GM23338 (cell line): Measurements from ENCODE around the gene ZNF358. TPM values are rescaled to one million over a fixed set of nuclear protein-coding genes. Genes with fewer than 3 reads are reported as not detected.

Experiments used
- ATAC-seq: fragments of 200-7000 bp; cut with Tn5 transposase; 3 replicates; pipeline ENCODE4 v1.9.1; 2020
- DNase-seq: peaks from one replicate; pipeline ENCODE4 v3.0.0-alpha.2; 2015; ENCODE audit warnings: low spot score
- H2AFZ ChIP-seq: fragments of 200-600 bp; sonication (generic); 2 replicates; pipeline ENCODE4 v1.8.0; 2016; ENCODE audit warnings: antibody characterized with exemption, mild to moderate bottlenecking, moderate library complexity
- H3F3A ChIP-seq: fragments of 200-600 bp; sonication (generic); replicated peaks from 2 replicates; pipeline ENCODE4 v1.8.0; 2017; ENCODE audit warnings: antibody characterized with exemption, mixed run types, low read depth
- H3K27ac ChIP-seq: fragments of 200-600 bp; sonication (generic); 2 replicates; pipeline ENCODE4 v1.6.1; 2016; ENCODE audit warnings: low read depth
- H3K27me3 ChIP-seq: fragments of 200-600 bp; sonication (generic); 2 replicates; pipeline ENCODE4 v1.8.0; 2016; ENCODE audit warnings: mild to moderate bottlenecking, mixed run types, moderate library complexity; ENCODE audit not compliant: insufficient read depth
- H3K36me3 ChIP-seq: fragments of 200-600 bp; sonication (generic); 2 replicates; pipeline ENCODE4 v1.8.0; 2016; ENCODE audit warnings: mild to moderate bottlenecking; ENCODE audit not compliant: insufficient read depth
- H3K4me1 ChIP-seq: fragments of 200-600 bp; sonication (generic); 2 replicates; pipeline ENCODE4 v1.8.0; 2016; ENCODE audit warnings: mild to moderate bottlenecking, moderate library complexity; ENCODE audit not compliant: insufficient read depth
- H3K4me2 ChIP-seq: fragments of 200-600 bp; sonication (generic); 2 replicates; pipeline ENCODE4 v1.7.1; 2017; ENCODE audit warnings: mixed run types
- H3K4me3 ChIP-seq: fragments of 200-600 bp; sonication (generic); 2 replicates; pipeline ENCODE4 v1.6.1; 2016; ENCODE audit warnings: mixed run types
- H3K79me2 ChIP-seq: fragments of 200-600 bp; sonication (generic); replicated peaks from 2 replicates; pipeline ENCODE4 v1.8.0; 2017; ENCODE audit warnings: mild to moderate bottlenecking; ENCODE audit not compliant: insufficient read depth
- H3K9me2 ChIP-seq: fragments of 200-600 bp; sonication (generic); 2 replicates; pipeline ENCODE4 v1.8.0; 2017; ENCODE audit not compliant: insufficient read depth
- H4K20me1 ChIP-seq: fragments of 200-600 bp; sonication (generic); replicated peaks from 2 replicates; pipeline ENCODE4 v1.8.0; 2017; ENCODE audit warnings: mild to moderate bottlenecking; ENCODE audit not compliant: insufficient read depth
- H3K27ac Mint-ChIP-seq: 2 replicates; pipeline ENCODE4 v1.8.0; 2020; ENCODE audit warnings: inconsistent platforms, mild to moderate bottlenecking, moderate library complexity, mixed read lengths
- H3K27me3 Mint-ChIP-seq: 3 replicates; pipeline ENCODE4 v1.8.0; 2022; ENCODE audit warnings: low read depth, mild to moderate bottlenecking, moderate library complexity, mixed read lengths, inconsistent platforms; ENCODE audit not compliant: insufficient read depth, poor library complexity
- H3K36me3 Mint-ChIP-seq: 3 replicates; pipeline ENCODE4 v1.8.0; 2021; ENCODE audit warnings: low read depth, mild to moderate bottlenecking, inconsistent platforms, moderate library complexity, mixed read lengths
- H3K4me1 Mint-ChIP-seq: 3 replicates; pipeline ENCODE4 v1.8.0; 2020; ENCODE audit warnings: mild to moderate bottlenecking, inconsistent platforms, mixed read lengths
- H3K4me3 Mint-ChIP-seq: 3 replicates; pipeline ENCODE4 v1.8.0; 2021; ENCODE audit warnings: moderate library complexity, mild to moderate bottlenecking, inconsistent platforms, mixed read lengths
- H3K9me3 Mint-ChIP-seq: 3 replicates; pipeline ENCODE4 v1.8.0; 2020; ENCODE audit warnings: moderate library complexity, mild to moderate bottlenecking, inconsistent platforms, mixed read lengths
- CREB1 ChIP-seq: fragments of 250-450 bp; sonication (Bioruptor Pico); IDR thresholded peaks from 2 replicates; pipeline ENCODE4 v1.5.0; 2020; ENCODE audit warnings: low read depth, mild to moderate bottlenecking, moderate library complexity
- CTCF ChIP-seq, 2 experiments: fragments of 200-600 bp in 1 of 2; sonication (generic) in 1 of 2; conservative IDR thresholded peaks; 2 replicates each; pipeline versions ENCODE4 v1.5.1 to v1.6.1; 2016 to 2017; ENCODE audit warnings: antibody characterized with exemption in 2 of 2, low read depth in 2 of 2, mild to moderate bottlenecking in 2 of 2, moderate library complexity in 1 of 2
- ETS1 ChIP-seq: IDR thresholded peaks from 2 replicates; pipeline ENCODE4 v1.6.1; 2016; ENCODE audit warnings: antibody characterized with exemption
- EZH2 ChIP-seq: fragments of 200-600 bp; sonication (generic); IDR thresholded peaks from one replicate; pipeline ENCODE4 v1.8.0; 2017; ENCODE audit warnings: antibody characterized with exemption, mild to moderate bottlenecking, low read depth; ENCODE audit not compliant: unreplicated experiment
- EZH2phosphoT487 ChIP-seq: fragments of 200-600 bp; sonication (generic); IDR thresholded peaks from one replicate; pipeline ENCODE4 v1.8.1; 2018; ENCODE audit warnings: antibody characterized with exemption; ENCODE audit not compliant: unreplicated experiment
- JUNB ChIP-seq: IDR thresholded peaks from one replicate; pipeline ENCODE4 v1.6.1; 2016; ENCODE audit warnings: antibody characterized with exemption; ENCODE audit not compliant: unreplicated experiment
- NANOG ChIP-seq: IDR thresholded peaks from 2 replicates; pipeline ENCODE4 v1.6.1; 2016; ENCODE audit warnings: antibody characterized with exemption, borderline replicate concordance
- POLR2AphosphoS5 ChIP-seq: IDR thresholded peaks from 2 replicates; pipeline ENCODE4 v1.6.1; 2016; ENCODE audit warnings: antibody characterized with exemption, low read depth
- REST ChIP-seq: IDR thresholded peaks from one replicate; pipeline ENCODE4 v1.6.1; 2018; ENCODE audit warnings: antibody characterized with exemption; ENCODE audit not compliant: unreplicated experiment
- STAT1 ChIP-seq: IDR thresholded peaks from one replicate; pipeline ENCODE4 v1.6.1; 2016; ENCODE audit warnings: antibody characterized with exemption; ENCODE audit not compliant: unreplicated experiment
- ZNF114 ChIP-seq: fragments of 250-450 bp; sonication (Bioruptor Pico); IDR thresholded peaks from 2 replicates; pipeline ENCODE4 v1.5.0; 2020; ENCODE audit warnings: mild to moderate bottlenecking, moderate library complexity
- ZNF331 ChIP-seq: fragments of 250-450 bp; sonication (Bioruptor Pico); IDR thresholded peaks from 2 replicates; pipeline ENCODE4 v1.5.0; 2020; ENCODE audit warnings: low read depth, mild to moderate bottlenecking, moderate library complexity
- ZNF462 ChIP-seq: fragments of 250-450 bp; sonication (Bioruptor Pico); IDR thresholded peaks from 2 replicates; pipeline ENCODE4 v1.5.0; 2020; ENCODE audit warnings: mild to moderate bottlenecking, moderate library complexity
- polyA plus RNA-seq: library from polyadenylated mRNA; unstranded; fragments of >200 nt; fragmentation: Nextera tagmentation; extraction: Ambion mirVana; gene quantifications from 2 replicates; pipeline ENCODE4 v1.2.1, GENCODE V29; 2016
- total RNA-seq: library from RNA; depleted of rRNA; stranded (reverse); fragments of >200 nt; shearing (Covaris generic); gene quantifications from 2 replicates; pipeline ENCODE4 v1.2.3, GENCODE V29; 2014

Gene ZNF358
- total and polyA plus RNA-seq, 2 experiments from 2014 or later: 23.8 to 52.9 TPM

GRCh38 chr19:7513809-7514642, 1.9 kb upstream of the ZNF358 start:
- TF ChIP-seq CREB1 (no peak), NANOG (no peak), ZNF462 (CRISPR knock-in tag) (no peak), STAT1 (no peak), ZNF114 (no peak), JUNB (no peak), EZH2phosphoT487 (no peak), CTCF (conservative IDR thresholded peaks at IDR 0.05; ENCODE audit: low read depth in 2 of 2) (no peak), REST (no peak), ZNF331 (CRISPR knock-in tag) (no peak), ETS1 (no peak), POLR2AphosphoS5 (no peak), EZH2 (no peak)
- peaks cover 3% of the 10 kb centered on the region; the same call in 1 of the 2 replicates for H3K9me2 ChIP-seq
- H3K36me3 Mint-ChIP-seq: peaks cover 5% of the 10 kb centered on the region; the same call in 2 of the 3 replicates
- no peaks in the 10 kb centered on the region for H4K20me1 ChIP-seq
- ATAC-seq (no peak), DNase-seq (no peak)
- H3K9me3 Mint-ChIP-seq: peaks cover 3% of the 10 kb centered on the region; the same call in 2 of the 3 replicates
- H3K4me1 ChIP-seq: peaks cover 13% of the 10 kb centered on the region
- no peaks in the 10 kb centered on the region; the same call in 1 of the 2 replicates for H3K79me2 ChIP-seq
- H3K27me3 ChIP-seq: no peaks in the 10 kb centered on the region
- H3K4me3 Mint-ChIP-seq: no peak overlapping the region; the same call in 2 of the 3 replicates
- H2AFZ ChIP-seq: no peak overlapping the region
- H3F3A ChIP-seq: no peaks in the 10 kb centered on the region
- H3K27ac Mint-ChIP-seq: no peak overlapping the region
- no peaks in the 10 kb centered on the region for H3K36me3 ChIP-seq
- H3K4me2 ChIP-seq: no peak overlapping the region
- peaks cover 11% of the 10 kb centered on the region for H3K27me3 Mint-ChIP-seq
- no peak overlapping the region for H3K27ac ChIP-seq
- no peak overlapping the region for H3K4me3 ChIP-seq
- H3K4me1 Mint-ChIP-seq: peaks cover 13% of the 10 kb centered on the region
